Neural cell (in vitro differentiated cells): Measurements from ENCODE around the gene PCGF1.

Experiments used
- EP300 ChIP-seq: fragments of 450-650 bp; conservative IDR thresholded peaks from 2 replicates; pipeline ENCODE4 v1.6.1; 2014; ENCODE audit warnings: antibody characterized with exemption, mild to moderate bottlenecking, moderate library complexity; ENCODE audit not compliant: poor library complexity, severe bottlenecking
- EZH2 ChIP-seq: fragments of 200-600, 300-800 bp; shearing (Covaris generic), sonication (generic); IDR thresholded peaks from 2 replicates; pipeline ENCODE4 v1.6.1; 2014; ENCODE audit warnings: antibody characterized with exemption, low read length, borderline replicate concordance, mild to moderate bottlenecking; ENCODE audit not compliant: insufficient read depth, poor library complexity, severe bottlenecking
- POLR2AphosphoS5 ChIP-seq: IDR thresholded peaks from 2 replicates; pipeline ENCODE4 v1.6.1; 2012
- RAD21 ChIP-seq: fragments of 450-650 bp; conservative IDR thresholded peaks from 2 replicates; pipeline ENCODE4 v1.6.1; 2014; ENCODE audit warnings: antibody characterized with exemption, mild to moderate bottlenecking, moderate library complexity
- TAF1 ChIP-seq: IDR thresholded peaks from 2 replicates; pipeline ENCODE4 v1.6.1; 2012; ENCODE audit warnings: low read depth
- TF ChIP-seq, protein P1 (sequence below): fragments of 450-650 bp; IDR thresholded peaks from 2 replicates; pipeline ENCODE4 v1.5.1; 2014; ENCODE audit warnings: antibody characterized with exemption, mild to moderate bottlenecking, moderate library complexity; ENCODE audit not compliant: poor library complexity, severe bottlenecking
- TF ChIP-seq, protein P2 (sequence below): IDR thresholded peaks from 2 replicates; pipeline ENCODE4 v1.6.1; 2012; ENCODE audit warnings: borderline replicate concordance

DNA sequence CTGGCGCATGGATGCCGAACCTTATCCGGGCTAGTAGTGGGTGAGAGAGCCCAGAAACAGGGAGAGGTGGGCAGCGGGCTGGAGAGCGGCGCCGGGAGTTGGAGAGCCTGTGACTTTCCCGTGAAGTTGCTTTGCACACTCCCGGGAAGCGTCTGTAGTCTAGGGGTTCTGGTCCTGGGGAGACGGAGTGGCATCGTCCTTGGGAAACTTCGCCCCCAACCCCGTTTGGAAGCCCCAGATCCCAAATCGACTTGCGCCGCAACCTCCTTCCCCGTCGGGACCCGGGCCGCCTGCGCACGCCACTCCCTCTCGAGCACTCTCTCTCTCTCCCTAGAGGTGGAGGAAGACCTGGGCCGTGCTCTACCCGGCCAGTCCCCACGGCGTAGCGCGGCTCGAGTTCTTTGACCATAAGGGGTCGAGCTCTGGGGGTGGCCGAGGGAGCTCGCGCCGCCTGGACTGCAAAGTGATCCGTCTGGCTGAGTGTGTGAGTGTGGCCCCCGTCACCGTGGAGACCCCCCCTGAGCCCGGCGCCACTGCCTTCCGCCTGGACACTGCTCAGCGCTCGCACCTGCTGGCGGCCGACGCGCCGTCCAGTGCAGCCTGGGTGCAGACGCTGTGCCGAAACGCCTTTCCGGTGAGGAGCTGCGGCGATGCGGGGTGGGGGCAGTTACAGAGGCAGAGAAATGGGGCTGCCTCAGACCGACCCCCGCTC lies 47.5 kb upstream of the PCGF1 start:
- TF ChIP-seq RAD21 (no peak), EP300 (no peak), POLR2AphosphoS5 (no peak), EZH2 (no peak), TAF1 (no peak)
- TF ChIP-seq, protein P1, sequence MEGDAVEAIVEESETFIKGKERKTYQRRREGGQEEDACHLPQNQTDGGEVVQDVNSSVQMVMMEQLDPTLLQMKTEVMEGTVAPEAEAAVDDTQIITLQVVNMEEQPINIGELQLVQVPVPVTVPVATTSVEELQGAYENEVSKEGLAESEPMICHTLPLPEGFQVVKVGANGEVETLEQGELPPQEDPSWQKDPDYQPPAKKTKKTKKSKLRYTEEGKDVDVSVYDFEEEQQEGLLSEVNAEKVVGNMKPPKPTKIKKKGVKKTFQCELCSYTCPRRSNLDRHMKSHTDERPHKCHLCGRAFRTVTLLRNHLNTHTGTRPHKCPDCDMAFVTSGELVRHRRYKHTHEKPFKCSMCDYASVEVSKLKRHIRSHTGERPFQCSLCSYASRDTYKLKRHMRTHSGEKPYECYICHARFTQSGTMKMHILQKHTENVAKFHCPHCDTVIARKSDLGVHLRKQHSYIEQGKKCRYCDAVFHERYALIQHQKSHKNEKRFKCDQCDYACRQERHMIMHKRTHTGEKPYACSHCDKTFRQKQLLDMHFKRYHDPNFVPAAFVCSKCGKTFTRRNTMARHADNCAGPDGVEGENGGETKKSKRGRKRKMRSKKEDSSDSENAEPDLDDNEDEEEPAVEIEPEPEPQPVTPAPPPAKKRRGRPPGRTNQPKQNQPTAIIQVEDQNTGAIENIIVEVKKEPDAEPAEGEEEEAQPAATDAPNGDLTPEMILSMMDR = no peak
- TF ChIP-seq, protein P2, sequence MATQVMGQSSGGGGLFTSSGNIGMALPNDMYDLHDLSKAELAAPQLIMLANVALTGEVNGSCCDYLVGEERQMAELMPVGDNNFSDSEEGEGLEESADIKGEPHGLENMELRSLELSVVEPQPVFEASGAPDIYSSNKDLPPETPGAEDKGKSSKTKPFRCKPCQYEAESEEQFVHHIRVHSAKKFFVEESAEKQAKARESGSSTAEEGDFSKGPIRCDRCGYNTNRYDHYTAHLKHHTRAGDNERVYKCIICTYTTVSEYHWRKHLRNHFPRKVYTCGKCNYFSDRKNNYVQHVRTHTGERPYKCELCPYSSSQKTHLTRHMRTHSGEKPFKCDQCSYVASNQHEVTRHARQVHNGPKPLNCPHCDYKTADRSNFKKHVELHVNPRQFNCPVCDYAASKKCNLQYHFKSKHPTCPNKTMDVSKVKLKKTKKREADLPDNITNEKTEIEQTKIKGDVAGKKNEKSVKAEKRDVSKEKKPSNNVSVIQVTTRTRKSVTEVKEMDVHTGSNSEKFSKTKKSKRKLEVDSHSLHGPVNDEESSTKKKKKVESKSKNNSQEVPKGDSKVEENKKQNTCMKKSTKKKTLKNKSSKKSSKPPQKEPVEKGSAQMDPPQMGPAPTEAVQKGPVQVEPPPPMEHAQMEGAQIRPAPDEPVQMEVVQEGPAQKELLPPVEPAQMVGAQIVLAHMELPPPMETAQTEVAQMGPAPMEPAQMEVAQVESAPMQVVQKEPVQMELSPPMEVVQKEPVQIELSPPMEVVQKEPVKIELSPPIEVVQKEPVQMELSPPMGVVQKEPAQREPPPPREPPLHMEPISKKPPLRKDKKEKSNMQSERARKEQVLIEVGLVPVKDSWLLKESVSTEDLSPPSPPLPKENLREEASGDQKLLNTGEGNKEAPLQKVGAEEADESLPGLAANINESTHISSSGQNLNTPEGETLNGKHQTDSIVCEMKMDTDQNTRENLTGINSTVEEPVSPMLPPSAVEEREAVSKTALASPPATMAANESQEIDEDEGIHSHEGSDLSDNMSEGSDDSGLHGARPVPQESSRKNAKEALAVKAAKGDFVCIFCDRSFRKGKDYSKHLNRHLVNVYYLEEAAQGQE = no peak
